ENCODE measurements around the gene SLC49A3. TPM values are rescaled to one million over a fixed set of nuclear protein-coding genes. Genes with fewer than 3 reads are reported as not detected.
A peak's percentile ranks its signal among the peaks of the same experiment; 100 is the strongest.

Gene SLC49A3
- total and polyA plus RNA-seq, 2 of the 13 experiments (the other 11 are each of a cell fraction or from before 2014, with no cell fraction given): 0.07 to 0.17 TPM

DNA sequence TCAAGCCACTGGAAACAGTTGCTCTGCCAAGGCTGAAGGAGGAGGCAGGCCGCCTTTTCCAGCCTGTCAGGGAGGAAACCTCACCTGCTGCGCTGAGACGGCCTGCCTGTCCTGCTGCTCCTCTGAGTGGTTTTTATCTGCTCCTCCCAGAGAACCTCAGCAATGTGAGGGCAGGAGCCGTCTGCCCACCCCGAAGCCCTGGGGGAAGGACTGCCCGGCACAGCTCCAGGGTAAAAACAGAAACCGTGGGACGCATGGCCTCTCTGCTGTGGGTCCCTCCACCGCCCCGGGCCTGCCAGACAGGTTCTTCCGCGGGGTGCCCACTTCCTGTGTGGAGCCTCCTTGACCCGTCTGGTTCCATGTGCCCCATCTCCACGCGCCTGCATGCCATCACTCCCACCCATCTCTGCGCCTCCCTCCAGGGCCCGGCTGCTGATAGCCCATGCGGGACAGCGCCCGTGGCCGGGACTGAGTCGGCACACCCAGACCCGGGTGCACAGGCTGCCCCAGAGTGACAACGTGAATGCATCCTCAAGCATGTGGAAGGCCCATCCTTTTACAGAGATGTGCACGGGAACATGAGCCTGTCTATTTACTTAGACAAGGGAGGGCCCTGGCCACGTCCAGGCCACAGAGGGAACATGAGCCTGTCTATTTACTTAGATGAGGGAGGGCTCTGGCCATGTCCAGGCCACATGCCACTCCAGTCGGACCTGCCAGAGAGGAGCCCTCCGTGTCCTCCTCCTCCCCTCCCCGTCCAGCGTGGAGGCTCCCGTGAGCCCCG, 4.0 kb upstream of the SLC49A3 start (continued):
- TF ChIP-seq ZNF256 (CRISPR knock-in tag; conservative IDR thresholded peaks at IDR 0.05) (no peak), ZNF160 (CRISPR knock-in tag; IDR thresholded peaks at IDR 0.05) (no peak), HNRNPL (IDR thresholded peaks at IDR 0.05; ENCODE audit: low read depth, low read length) (no peak), FOXM1 (CRISPR knock-in tag; IDR thresholded peaks at IDR 0.05) (no peak), MAFF (IDR thresholded peaks at IDR 0.05; ENCODE audit: low read depth, low read length) (no peak), ZNF468 (CRISPR knock-in tag; IDR thresholded peaks at IDR 0.05) (no peak), MYNN (CRISPR knock-in tag; IDR thresholded peaks at IDR 0.05; ENCODE audit: low read depth) (no peak), MEF2D (CRISPR knock-in tag; IDR thresholded peaks at IDR 0.05) (peak; percentile 39; the same call in 1 of the 2 replicates), JUNB (CRISPR knock-in tag; IDR thresholded peaks at IDR 0.05; ENCODE audit: borderline replicate concordance) (no peak), ZNF747 (CRISPR knock-in tag; IDR thresholded peaks at IDR 0.05; ENCODE audit: borderline replicate concordance) (0 out of 2 replicates have a peak, but pooled peaks have one; percentile 33), RAD51 (IDR thresholded peaks at IDR 0.05; ENCODE audit: borderline replicate concordance) (no peak), ZNF101 (CRISPR knock-in tag; IDR thresholded peaks at IDR 0.05; ENCODE audit: borderline replicate concordance, low read depth) (no peak), ZFAT (CRISPR knock-in tag; conservative IDR thresholded peaks at IDR 0.05) (no peak), ZNF558 (CRISPR knock-in tag; IDR thresholded peaks at IDR 0.05; ENCODE audit: borderline replicate concordance) (no peak), HNRNPK (IDR thresholded peaks at IDR 0.05; ENCODE audit: low read depth, low read length, poor library complexity, severe bottlenecking) (no peak), ZNF367 (CRISPR knock-in tag; IDR thresholded peaks at IDR 0.05; ENCODE audit: borderline replicate concordance) (no peak), HNRNPH1 (optimal IDR thresholded peaks at IDR 0.05; ENCODE audit: low read depth, low read length) (no peak), POLR2A (IDR thresholded peaks at IDR 0.05; ENCODE audit: insufficient read depth in 1 of 2, low read depth in 2 of 2, low read length in 2 of 2) (no peak), ZNF564 (CRISPR knock-in tag; IDR thresholded peaks at IDR 0.05) (no peak), HOXA9 (CRISPR knock-in tag; IDR thresholded peaks at IDR 0.05; ENCODE audit: borderline replicate concordance) (no peak), RNF2 (conservative IDR thresholded peaks at IDR 0.05; ENCODE audit: low read depth) (peak; percentile 77), IRF2 (CRISPR knock-in tag; IDR thresholded peaks at IDR 0.05) (peak; percentile 84; the same call in 1 of the 2 replicates), ZNF83 (CRISPR knock-in tag; IDR thresholded peaks at IDR 0.05; ENCODE audit: borderline replicate concordance) (no peak)
- TF ChIP-seq, protein P1, sequence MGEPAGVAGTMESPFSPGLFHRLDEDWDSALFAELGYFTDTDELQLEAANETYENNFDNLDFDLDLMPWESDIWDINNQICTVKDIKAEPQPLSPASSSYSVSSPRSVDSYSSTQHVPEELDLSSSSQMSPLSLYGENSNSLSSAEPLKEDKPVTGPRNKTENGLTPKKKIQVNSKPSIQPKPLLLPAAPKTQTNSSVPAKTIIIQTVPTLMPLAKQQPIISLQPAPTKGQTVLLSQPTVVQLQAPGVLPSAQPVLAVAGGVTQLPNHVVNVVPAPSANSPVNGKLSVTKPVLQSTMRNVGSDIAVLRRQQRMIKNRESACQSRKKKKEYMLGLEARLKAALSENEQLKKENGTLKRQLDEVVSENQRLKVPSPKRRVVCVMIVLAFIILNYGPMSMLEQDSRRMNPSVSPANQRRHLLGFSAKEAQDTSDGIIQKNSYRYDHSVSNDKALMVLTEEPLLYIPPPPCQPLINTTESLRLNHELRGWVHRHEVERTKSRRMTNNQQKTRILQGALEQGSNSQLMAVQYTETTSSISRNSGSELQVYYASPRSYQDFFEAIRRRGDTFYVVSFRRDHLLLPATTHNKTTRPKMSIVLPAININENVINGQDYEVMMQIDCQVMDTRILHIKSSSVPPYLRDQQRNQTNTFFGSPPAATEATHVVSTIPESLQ (CRISPR knock-in tag; conservative IDR thresholded peaks at IDR 0.05): no peak
- TF ChIP-seq, protein P2, sequence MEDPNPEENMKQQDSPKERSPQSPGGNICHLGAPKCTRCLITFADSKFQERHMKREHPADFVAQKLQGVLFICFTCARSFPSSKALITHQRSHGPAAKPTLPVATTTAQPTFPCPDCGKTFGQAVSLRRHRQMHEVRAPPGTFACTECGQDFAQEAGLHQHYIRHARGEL (CRISPR knock-in tag; IDR thresholded peaks at IDR 0.05): no peak
- TF ChIP-seq, protein P3, sequence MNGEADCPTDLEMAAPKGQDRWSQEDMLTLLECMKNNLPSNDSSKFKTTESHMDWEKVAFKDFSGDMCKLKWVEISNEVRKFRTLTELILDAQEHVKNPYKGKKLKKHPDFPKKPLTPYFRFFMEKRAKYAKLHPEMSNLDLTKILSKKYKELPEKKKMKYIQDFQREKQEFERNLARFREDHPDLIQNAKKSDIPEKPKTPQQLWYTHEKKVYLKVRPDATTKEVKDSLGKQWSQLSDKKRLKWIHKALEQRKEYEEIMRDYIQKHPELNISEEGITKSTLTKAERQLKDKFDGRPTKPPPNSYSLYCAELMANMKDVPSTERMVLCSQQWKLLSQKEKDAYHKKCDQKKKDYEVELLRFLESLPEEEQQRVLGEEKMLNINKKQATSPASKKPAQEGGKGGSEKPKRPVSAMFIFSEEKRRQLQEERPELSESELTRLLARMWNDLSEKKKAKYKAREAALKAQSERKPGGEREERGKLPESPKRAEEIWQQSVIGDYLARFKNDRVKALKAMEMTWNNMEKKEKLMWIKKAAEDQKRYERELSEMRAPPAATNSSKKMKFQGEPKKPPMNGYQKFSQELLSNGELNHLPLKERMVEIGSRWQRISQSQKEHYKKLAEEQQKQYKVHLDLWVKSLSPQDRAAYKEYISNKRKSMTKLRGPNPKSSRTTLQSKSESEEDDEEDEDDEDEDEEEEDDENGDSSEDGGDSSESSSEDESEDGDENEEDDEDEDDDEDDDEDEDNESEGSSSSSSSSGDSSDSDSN (CRISPR knock-in tag; IDR thresholded peaks at IDR 0.05): peak; percentile 61
- TF ChIP-seq, protein P4, sequence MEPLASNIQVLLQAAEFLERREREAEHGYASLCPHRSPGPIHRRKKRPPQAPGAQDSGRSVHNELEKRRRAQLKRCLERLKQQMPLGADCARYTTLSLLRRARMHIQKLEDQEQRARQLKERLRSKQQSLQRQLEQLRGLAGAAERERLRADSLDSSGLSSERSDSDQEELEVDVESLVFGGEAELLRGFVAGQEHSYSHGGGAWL (CRISPR knock-in tag; IDR thresholded peaks at IDR 0.05): no peak
